ENCODE results near the gene KRTAP10-10.

The KRTAP10-10 gene

GRCh38 chr21:44611551-44611950 lies 25.6 kb upstream of the KRTAP10-10 start:
- Histone ChIP-seq H3K27ac (ENCODE audit: low read length) (no peak overlapping the region), H3K9me3 (ENCODE audit: insufficient read depth, low read length, severe bottlenecking) (peaks cover 21% of the 10 kb centered on the region), H3K36me3 (ENCODE audit: insufficient read depth, low read length) (no peaks in the 10 kb centered on the region), H2AFZ (ENCODE audit: low read depth, low read length) (no peak overlapping the region), H3K9ac (ENCODE audit: low read depth, low read length) (no peak overlapping the region), H3K4me3 (ENCODE audit: low read depth in 1 of 2, low read length in 2 of 2) (no peak overlapping the region), H3K79me2 (ENCODE audit: insufficient read depth, low read length) (no peaks in the 10 kb centered on the region), H4K20me1 (ENCODE audit: insufficient read depth, low read length) (no peaks in the 10 kb centered on the region), H3K4me2 (ENCODE audit: insufficient read depth, low read length) (no peak overlapping the region), H3K27me3 (ENCODE audit: insufficient read depth, low read length, poor library complexity) (no peaks in the 10 kb centered on the region), H3K4me1 (ENCODE audit: insufficient read depth, low read length) (no peaks in the 10 kb centered on the region)
- no peak for TF ChIP-seq CTCF (IDR thresholded peaks at IDR 0.05; ENCODE audit: borderline replicate concordance, extremely low read depth, low read length, poor library complexity, severe bottlenecking)
- TF ChIP-seq EZH2 (IDR thresholded peaks at IDR 0.05; ENCODE audit: borderline replicate concordance, low read depth, low read length, severe bottlenecking): no peak
- ATAC-seq (ENCODE audit: insufficient read depth, low read depth): no peak
- no peak for DNase-seq

- H4K20me1 ChIP-seq (ENCODE audit: insufficient read depth, low read length): no peaks in the 10 kb centered on the region
- no peak within 1 kb of the TSS for H2AFZ ChIP-seq (ENCODE audit: low read depth, low read length)
- no peaks in the 10 kb centered on the region for H3K36me3 ChIP-seq (ENCODE audit: insufficient read depth, low read length)
- TF ChIP-seq EZH2 (IDR thresholded peaks at IDR 0.05; ENCODE audit: borderline replicate concordance, low read depth, low read length, severe bottlenecking): no peak
- H3K4me2 ChIP-seq (ENCODE audit: insufficient read depth, low read length): no peak within 1 kb of the TSS
- no peaks in the 10 kb centered on the region for H3K27me3 ChIP-seq (ENCODE audit: insufficient read depth, low read length, poor library complexity)
- H3K79me2 ChIP-seq (ENCODE audit: insufficient read depth, low read length): no peaks in the 10 kb centered on the region
- no peak for DNase-seq
- H3K9me3 ChIP-seq (ENCODE audit: insufficient read depth, low read length, severe bottlenecking): peaks cover 21% of the 10 kb centered on the region
- ATAC-seq (ENCODE audit: insufficient read depth, low read depth): no peak
- no peak within 1 kb of the TSS for H3K27ac ChIP-seq (ENCODE audit: low read length)
- no peaks in the 10 kb centered on the region for H3K4me1 ChIP-seq (ENCODE audit: insufficient read depth, low read length)
- H3K9ac ChIP-seq (ENCODE audit: low read depth, low read length): no peak within 1 kb of the TSS
- no peak within 1 kb of the TSS for H3K4me3 ChIP-seq (ENCODE audit: low read depth in 1 of 2, low read length in 2 of 2)
Observed at GRCh38 chr21:44612029-44612486, 25.1 kb upstream of the KRTAP10-10 start, which contains the start of gene KRTAP10-8. KRTAP10-8 (plus strand) TSS chr21:44612079; CDS start chr21:44612101, 22 bp downstream.

- Histone ChIP-seq H3K79me2 (ENCODE audit: insufficient read depth, low read length) (no peaks in the 10 kb centered on the region), H3K27me3 (ENCODE audit: insufficient read depth, low read length, poor library complexity) (no peaks in the 10 kb centered on the region), H3K36me3 (ENCODE audit: insufficient read depth, low read length) (no peaks in the 10 kb centered on the region), H3K4me3 (ENCODE audit: low read depth in 1 of 2, low read length in 2 of 2) (no peak overlapping the region), H4K20me1 (ENCODE audit: insufficient read depth, low read length) (no peaks in the 10 kb centered on the region), H3K27ac (ENCODE audit: low read length) (no peak overlapping the region), H3K9ac (ENCODE audit: low read depth, low read length) (no peak overlapping the region), H3K9me3 (ENCODE audit: insufficient read depth, low read length, severe bottlenecking) (peaks cover 21% of the 10 kb centered on the region), H2AFZ (ENCODE audit: low read depth, low read length) (no peak overlapping the region), H3K4me2 (ENCODE audit: insufficient read depth, low read length) (no peak overlapping the region), H3K4me1 (ENCODE audit: insufficient read depth, low read length) (no peaks in the 10 kb centered on the region)
- no peak for DNase-seq
- no peak for TF ChIP-seq CTCF (IDR thresholded peaks at IDR 0.05; ENCODE audit: borderline replicate concordance, extremely low read depth, low read length, poor library complexity, severe bottlenecking)
- no peak for TF ChIP-seq EZH2 (IDR thresholded peaks at IDR 0.05; ENCODE audit: borderline replicate concordance, low read depth, low read length, severe bottlenecking)
- no peak for ATAC-seq (ENCODE audit: insufficient read depth, low read depth)
Observed at GRCh38 chr21:44612669-44613229, 24.4 kb upstream of the KRTAP10-10 start.

- Histone ChIP-seq H3K9ac (ENCODE audit: low read depth, low read length) (no peak overlapping the region), H3K4me2 (ENCODE audit: insufficient read depth, low read length) (no peak overlapping the region), H3K27me3 (ENCODE audit: insufficient read depth, low read length, poor library complexity) (no peaks in the 10 kb centered on the region), H3K27ac (ENCODE audit: low read length) (no peak overlapping the region), H3K4me3 (ENCODE audit: low read depth in 1 of 2, low read length in 2 of 2) (no peak overlapping the region), H3K9me3 (ENCODE audit: insufficient read depth, low read length, severe bottlenecking) (peaks cover 21% of the 10 kb centered on the region), H3K4me1 (ENCODE audit: insufficient read depth, low read length) (no peaks in the 10 kb centered on the region), H4K20me1 (ENCODE audit: insufficient read depth, low read length) (no peaks in the 10 kb centered on the region), H3K36me3 (ENCODE audit: insufficient read depth, low read length) (no peaks in the 10 kb centered on the region), H2AFZ (ENCODE audit: low read depth, low read length) (no peak overlapping the region), H3K79me2 (ENCODE audit: insufficient read depth, low read length) (no peaks in the 10 kb centered on the region)
- TF ChIP-seq CTCF (IDR thresholded peaks at IDR 0.05; ENCODE audit: borderline replicate concordance, extremely low read depth, low read length, poor library complexity, severe bottlenecking) (no peak), EZH2 (IDR thresholded peaks at IDR 0.05; ENCODE audit: borderline replicate concordance, low read depth, low read length, severe bottlenecking) (no peak)
- ATAC-seq (ENCODE audit: insufficient read depth, low read depth) (no peak), DNase-seq (no peak)
Observed at GRCh38 chr21:44613386-44614155, 23.6 kb upstream of the KRTAP10-10 start.

Measured in DND-41 (cell line).